Measurements from ENCODE around the gene TMEM221.
"Not testable (repeated sequence)": the region's sequence is repeated elsewhere in the genome, so short reads cannot be mapped to it uniquely, and the experiment has no call there.

Gene TMEM221

GRCh38 chr19:17484520-17485185, 36.2 kb upstream of the TMEM221 start:
- ChIA-PET POLR2A (ENCODE audit: low non-redundant PET) (no interaction called here), CTCF (interaction anchor here (0.6 kb wide), 2 partner anchors 28 to 36 kb away, joined by 3 to 6 read pairs; no protein-coding TSS in a partner anchor)
- peak overlapping the region; percentile 60 for H3K27ac ChIP-seq
- TF ChIP-seq CTCF (conservative IDR thresholded peaks at IDR 0.05; ENCODE audit: low read depth), result no peak
- DNase-seq (ENCODE audit: low spot score), result no peak

GRCh38 chr19:17483605-17484002, 35.1 kb upstream of the TMEM221 start:
- CTCF ChIA-PET, result no interaction called here
- POLR2A ChIA-PET (ENCODE audit: low non-redundant PET), result no interaction called here

GRCh38 chr19:17482877-17483604, 34.6 kb upstream of the TMEM221 start:
- H3K27ac ChIP-seq, result peak overlapping the region; percentile 6; the same call in 1 of the 2 replicates
- DNase-seq (ENCODE audit: low spot score), result no peak
- no peak for TF ChIP-seq CTCF (conservative IDR thresholded peaks at IDR 0.05; ENCODE audit: low read depth)
- POLR2A ChIA-PET (ENCODE audit: low non-redundant PET), result no interaction called here
- CTCF ChIA-PET, result no interaction called here

More at GRCh38 chr19:17483605-17484002, 35.1 kb upstream of the TMEM221 start:
- DNase-seq (ENCODE audit: low spot score), result no peak
- 0 out of 2 replicates have a peak overlapping the region, but pooled peaks have one; percentile 6 for H3K27ac ChIP-seq
- TF ChIP-seq CTCF (conservative IDR thresholded peaks at IDR 0.05; ENCODE audit: low read depth), result no peak

- H3K27ac ChIP-seq, result peak overlapping the region; percentile 44
- DNase-seq (ENCODE audit: low spot score), result no peak
- CTCF ChIA-PET, result no interaction called here
- no peak for TF ChIP-seq CTCF (conservative IDR thresholded peaks at IDR 0.05; ENCODE audit: low read depth)
- POLR2A ChIA-PET (ENCODE audit: low non-redundant PET), result no interaction called here
These were observed 33.5 kb upstream of the TMEM221 start for GRCh38 chr19:17481986-17482385.

GRCh38 chr19:17479325-17479791, 30.9 kb upstream of the TMEM221 start:
- no peak for TF ChIP-seq CTCF (conservative IDR thresholded peaks at IDR 0.05; ENCODE audit: low read depth)
- no peak for DNase-seq (ENCODE audit: low spot score)
- H3K27ac ChIP-seq, result peak overlapping the region; percentile 41
- POLR2A ChIA-PET (ENCODE audit: low non-redundant PET), result no interaction called here
- CTCF ChIA-PET, result interaction anchor here (1.0 kb wide), 1 partner anchor 17 kb away, joined by 3 read pairs; no protein-coding TSS in a partner anchor

GRCh38 chr19:17475541-17476115, 27.2 kb upstream of the TMEM221 start:
- no peak for DNase-seq (ENCODE audit: low spot score)
- ChIA-PET POLR2A (ENCODE audit: low non-redundant PET) (interaction anchor here (0.5 kb wide), 1 partner anchor 42 kb away, joined by 3 read pairs; no protein-coding TSS in a partner anchor), CTCF (no interaction called here)

DNA sequence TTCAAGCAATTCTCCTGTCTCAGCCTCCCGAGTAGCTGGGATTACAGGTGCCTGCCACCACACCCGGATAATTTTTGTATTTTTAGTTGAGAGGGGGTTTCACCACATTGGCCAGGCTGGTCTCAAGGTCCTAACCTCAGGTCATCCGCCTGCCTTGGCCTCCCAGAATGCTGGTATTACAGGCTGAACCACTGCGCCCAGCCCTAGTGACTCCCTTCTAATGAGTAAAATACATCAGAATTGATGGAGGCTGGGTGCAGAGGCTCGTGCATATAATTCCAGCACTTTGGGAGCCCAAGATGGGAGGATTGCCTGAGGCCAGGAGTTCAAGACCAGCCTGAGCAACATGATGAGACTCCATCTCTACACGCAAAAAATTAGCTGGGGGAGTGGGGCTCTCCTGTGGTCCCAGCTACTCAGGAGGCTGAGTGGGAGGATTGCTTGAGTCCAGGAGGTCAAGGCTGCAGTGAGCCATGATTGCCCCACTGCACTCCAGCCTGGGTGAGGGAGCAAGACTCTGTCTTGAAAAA, 26.6 kb upstream of the TMEM221 start:
- POLR2A ChIA-PET (ENCODE audit: low non-redundant PET), result interaction anchor here (0.5 kb wide), 1 partner anchor 41 kb away, joined by 3 read pairs; no protein-coding TSS in a partner anchor
- DNase-seq (ENCODE audit: low spot score), result not testable (repeated sequence)
- H3K27ac ChIP-seq, result peak overlapping the region; percentile 99
- CTCF ChIA-PET, result interaction anchor here (0.6 kb wide), 1 partner anchor 355 kb away, joined by 3 read pairs; no protein-coding TSS in a partner anchor

More at GRCh38 chr19:17475541-17476115, 27.2 kb upstream of the TMEM221 start:
- H3K27ac ChIP-seq, result peak overlapping the region; percentile 99
- TF ChIP-seq CTCF (conservative IDR thresholded peaks at IDR 0.05; ENCODE audit: low read depth), result no peak

Measured in RWPE1 (cell line).